Measurements from ENCODE around the gene NTM.

- TF ChIP-seq CTCF (conservative IDR thresholded peaks at IDR 0.05): no peak
- no peak for TF ChIP-seq ZFX (IDR thresholded peaks at IDR 0.05)
Observed at GRCh38 chr11:131645237-131645636, 274.8 kb downstream of the NTM start.

Measured in C4-2B (cell line).